HG02798 (cell line): ENCODE data around the gene SMIM12.
"Not testable (repeated sequence)": the region's sequence is repeated elsewhere in the genome, so short reads cannot be mapped to it uniquely, and the experiment has no call there.

Experiments used
- ATAC-seq: cut with Tn5 transposase; IDR thresholded peaks from one replicate; pipeline ENCODE4 v1.9.1; 2021; ENCODE audit warnings: mild to moderate bottlenecking; ENCODE audit not compliant: unreplicated experiment, poor library complexity

Gene SMIM12

DNA sequence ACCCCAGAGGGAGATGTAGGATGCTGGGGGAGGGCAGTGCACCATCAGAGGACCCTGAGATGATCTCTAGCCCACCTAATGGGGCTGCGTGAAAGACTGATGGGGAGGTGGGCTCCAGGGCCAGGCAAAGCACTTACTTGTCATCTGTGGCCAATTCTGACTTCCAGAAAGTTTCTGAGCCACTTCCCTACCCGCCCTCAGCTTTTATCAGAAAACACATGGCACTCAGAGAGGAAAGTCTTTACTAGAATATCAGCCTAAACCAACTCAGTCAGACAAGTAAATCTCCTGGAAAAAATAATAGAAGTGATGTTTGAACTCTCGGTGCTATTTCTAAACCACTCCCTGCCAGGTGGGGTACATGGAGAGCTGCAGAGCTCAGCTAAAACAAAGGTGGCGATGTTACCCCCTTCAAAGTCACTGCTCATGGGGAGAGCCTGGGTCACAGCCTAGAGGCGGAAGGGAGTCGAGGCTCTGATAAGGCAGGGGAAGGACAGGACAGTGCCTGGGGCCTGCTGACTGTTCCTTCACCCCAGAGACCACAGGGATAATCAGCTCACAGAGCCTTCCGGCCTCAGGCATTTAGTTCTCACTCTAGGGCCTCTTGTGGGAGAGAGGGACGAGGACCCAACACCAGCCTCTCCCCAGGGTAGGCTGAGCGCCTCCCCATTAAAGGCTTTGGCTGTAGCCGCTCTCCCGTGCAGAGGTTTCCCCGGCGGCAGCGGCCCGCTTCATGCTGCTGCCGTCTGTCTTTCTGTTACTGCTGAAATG lies 14.2 kb downstream of the SMIM12 start:
- ATAC-seq = no peak

DNA sequence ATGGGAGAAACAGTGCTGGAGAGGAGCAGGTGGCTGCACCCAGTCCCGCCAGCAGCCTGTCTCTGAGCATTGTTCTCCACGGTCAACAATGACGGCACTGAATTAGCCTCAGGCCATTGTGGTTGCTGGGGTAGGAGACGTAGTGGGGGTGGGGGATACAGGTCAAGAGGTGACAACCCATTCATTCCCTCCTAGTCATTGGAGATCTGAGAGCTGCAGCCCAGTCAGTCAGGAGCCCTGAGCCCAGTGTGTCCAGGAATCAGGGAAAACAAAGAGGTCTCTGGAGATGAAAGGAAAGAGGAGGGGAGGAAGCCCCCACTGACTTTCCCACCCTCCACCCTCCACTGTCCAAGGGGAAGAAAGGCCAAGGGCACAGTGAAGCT lies 15.3 kb downstream of the SMIM12 start:
- ATAC-seq = no peak

DNA sequence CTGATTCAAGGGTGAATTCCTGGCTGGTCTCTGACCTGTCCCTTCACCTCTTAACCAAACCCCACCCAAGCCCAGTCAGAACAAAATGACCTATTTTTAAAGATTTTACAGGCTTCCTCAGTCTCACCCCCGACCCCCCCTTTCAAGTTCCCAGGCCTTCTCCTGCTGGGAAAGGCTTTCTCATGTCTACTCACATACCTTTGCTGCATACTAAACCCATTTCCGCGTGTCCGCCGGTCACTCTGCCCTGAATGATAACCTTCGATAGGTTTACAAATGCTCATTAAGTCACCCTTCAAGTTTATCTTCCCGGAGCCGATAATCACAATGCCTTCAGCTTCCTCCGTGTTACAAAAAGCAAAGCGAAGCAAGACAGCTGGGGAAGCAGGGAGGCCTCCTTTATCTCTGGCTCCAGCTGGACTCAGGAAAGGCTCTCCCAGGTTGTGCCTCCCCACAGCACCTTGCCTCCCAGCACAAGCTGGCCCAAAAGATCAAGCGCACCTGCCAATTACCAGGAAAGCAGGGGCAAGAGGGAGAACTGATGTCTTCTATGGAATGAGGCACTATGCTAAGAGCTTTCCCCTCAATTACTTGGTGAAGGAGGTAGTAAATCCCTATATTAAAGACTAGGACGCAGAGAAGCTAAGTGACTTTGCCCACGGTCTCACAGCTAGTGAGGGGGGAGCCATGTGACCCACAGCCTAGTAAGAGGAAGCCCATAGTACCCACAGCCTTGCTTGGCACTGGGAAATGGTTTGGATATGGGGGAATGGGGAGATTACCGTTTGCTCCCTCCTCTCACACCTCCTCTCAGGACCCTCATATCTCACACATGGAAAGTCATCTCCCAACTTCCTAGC lies 15.9 kb downstream of the SMIM12 start:
- no peak for ATAC-seq

DNA sequence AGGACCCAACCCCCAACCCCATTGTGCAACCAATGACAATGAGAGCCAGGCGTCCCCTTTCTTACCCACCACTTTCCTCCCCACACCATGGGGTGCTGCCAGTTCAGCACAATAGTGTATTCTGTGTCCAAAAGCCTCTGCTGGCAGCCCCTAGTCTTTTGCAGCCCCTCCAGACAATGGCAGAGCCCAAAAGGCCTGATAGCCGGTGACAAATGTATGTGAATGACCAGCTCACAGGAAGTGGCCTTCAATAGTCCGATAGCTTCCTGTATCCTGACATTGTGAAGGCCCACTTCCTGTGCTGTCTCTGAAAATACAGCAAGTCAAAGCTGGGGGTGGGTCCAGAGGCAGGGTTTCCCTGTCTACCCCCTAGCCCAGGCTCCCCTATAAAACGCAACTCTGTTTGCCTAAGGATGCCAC lies 16.6 kb downstream of the SMIM12 start:
- ATAC-seq = no peak

DNA sequence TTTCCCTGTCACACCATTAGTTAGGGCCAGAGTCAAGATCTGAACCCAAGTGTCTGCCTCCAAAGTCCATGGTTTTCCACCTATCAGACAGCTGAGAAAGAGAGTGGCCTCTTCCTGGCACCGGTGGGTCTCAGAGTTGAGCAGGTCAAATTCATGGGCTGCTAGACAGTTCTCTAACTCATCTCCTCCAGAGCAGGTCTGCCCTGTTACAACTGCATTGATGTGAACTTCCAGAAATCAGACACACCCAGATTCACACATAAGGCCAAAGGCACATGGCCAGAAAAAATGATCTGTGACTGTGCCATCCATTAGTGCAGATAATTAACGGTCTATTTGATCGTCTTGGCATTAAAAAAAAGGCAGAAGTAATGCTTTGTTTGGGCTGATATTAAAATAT lies 17.5 kb downstream of the SMIM12 start:
- ATAC-seq = no peak

DNA sequence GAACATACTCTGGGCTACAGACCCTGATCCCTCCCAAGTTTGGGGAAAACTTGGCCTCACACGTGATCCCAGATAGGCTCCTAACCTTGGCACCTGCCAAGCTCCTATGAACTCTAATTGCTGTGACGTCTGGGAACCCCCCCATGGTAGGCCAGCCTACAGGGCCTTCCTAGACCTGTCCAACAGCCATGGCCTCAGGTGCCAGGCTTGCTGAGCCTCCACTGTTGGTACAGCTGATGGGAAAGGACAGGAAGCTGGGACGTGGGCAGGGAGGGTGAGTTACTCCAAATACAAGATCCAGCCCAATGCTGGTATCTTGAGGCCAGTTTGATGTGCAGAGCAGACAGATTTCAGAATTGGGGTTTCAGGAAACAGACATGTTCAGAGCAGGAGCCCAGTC lies 19.1 kb downstream of the SMIM12 start:
- ATAC-seq = no peak

DNA sequence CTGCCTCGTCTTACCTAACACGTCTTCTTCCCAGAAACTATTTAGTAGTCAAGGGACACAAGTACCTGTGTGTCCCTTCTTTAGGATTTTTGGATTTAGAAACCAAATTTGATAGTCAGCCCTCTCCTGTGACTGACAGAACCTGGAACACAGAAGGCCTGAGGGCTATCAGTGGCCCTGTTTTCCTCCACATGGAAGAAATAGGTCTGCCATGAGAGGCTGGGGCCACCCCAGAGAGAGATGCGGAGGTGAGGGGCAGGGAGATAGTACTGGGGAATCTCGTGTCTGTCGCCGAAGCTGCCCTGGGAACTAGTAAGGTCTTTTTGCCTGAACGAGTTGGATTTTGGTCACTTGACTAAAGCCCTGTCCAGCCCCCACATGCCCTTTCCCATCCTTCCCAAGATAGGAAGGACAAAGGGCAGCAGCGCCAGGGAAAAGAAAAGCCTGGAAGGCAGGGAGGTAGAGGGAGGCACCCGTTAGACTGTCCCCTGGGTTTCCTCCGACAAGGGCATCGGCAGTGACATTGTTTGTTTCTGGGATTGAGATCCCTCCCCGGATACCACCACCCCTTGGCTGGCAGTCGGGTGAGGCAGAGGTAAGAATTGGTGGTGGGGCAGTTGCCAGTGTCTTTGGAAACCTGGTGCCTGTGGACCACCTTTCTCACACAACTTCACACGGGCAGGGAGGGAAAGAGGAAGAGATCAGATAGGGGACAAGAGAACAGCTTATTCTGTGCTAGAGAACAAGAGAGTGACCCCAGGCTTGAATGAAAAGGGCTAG lies 19.8 kb downstream of the SMIM12 start:
- no peak for ATAC-seq

DNA sequence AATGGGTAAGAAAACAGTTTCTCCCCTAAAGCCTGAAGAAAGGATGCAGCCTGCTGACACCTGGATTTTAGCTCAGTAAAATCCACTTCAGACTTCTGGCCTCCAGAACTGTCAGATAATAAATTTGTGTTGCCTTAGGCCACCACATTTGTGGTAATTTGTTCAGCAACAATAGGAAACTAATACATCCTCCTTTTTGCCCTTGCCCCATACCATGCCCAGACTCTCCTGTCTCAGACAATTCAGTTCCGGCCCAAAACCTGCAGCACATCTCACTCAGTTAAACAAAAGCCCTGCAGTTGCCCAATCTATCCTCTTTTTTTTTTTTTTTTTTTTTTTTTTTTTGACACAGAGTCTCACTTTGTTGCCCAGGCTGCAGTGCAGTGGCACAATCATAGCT lies 25.8 kb downstream of the SMIM12 start:
- ATAC-seq = no peak

DNA sequence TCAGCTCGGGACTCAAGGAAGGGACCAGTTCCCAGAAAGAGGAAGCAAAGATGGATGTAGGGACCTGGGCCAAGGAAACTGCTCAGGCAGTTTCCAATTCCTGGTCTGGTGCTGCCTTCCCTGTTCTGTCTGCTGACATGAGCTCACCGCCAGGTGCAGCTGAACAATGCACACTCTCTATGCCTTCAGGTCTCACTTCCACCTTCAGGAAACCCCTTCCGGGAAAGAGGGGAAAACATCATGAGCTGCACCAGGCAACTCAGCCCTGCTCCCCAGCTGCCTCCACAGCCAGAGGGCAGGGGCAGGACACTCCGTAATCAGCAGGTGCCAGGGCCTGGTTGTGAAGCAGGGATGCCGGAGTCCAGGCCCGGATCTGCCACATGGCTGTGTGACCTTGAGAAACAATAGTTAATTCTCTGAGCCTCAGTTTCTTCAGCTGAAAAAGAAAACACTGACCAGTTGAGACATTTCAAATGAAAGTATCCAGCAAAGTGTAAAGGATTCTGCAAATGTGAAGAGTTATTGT lies 27.8 kb downstream of the SMIM12 start:
- ATAC-seq = no peak

DNA sequence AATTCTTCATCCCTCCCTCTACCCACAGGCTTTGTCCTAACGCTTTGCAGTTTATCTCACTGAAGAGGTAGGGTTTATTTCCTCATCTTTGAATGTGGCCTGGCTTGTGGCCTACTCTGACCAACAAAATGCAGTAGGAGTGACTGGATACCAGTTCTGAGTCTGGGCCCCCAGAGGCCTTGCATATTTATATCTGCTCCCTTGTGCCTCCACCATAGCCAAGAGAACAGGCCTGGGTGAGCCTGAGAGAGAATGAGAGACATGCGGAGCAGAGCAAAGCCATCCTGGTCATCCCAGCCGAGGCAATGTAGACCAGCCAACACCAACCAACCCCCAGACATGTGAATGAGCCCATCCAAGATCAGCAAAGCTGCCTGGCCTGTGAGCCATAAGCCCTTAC lies 30.3 kb downstream of the SMIM12 start:
- ATAC-seq = no peak

DNA sequence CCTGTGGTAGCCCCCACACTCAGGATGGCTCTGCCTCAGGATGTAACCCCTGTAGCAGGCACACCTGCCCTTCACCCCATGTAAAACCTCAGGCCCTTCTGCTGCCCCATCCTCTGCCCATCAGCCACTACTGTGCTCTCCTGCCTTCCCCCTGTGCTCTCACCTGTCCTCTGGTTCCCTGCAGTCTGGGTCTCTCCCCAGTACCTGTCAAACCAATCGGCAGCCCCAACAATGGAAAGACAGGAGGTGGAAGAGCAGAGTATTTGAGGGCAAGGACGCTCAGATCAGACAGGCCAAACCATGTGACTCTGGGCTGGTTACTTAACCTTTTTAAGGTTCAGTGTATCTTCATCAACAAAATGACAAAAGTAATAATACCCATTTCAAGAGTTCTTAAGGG lies 30.9 kb downstream of the SMIM12 start:
- no peak for ATAC-seq

DNA sequence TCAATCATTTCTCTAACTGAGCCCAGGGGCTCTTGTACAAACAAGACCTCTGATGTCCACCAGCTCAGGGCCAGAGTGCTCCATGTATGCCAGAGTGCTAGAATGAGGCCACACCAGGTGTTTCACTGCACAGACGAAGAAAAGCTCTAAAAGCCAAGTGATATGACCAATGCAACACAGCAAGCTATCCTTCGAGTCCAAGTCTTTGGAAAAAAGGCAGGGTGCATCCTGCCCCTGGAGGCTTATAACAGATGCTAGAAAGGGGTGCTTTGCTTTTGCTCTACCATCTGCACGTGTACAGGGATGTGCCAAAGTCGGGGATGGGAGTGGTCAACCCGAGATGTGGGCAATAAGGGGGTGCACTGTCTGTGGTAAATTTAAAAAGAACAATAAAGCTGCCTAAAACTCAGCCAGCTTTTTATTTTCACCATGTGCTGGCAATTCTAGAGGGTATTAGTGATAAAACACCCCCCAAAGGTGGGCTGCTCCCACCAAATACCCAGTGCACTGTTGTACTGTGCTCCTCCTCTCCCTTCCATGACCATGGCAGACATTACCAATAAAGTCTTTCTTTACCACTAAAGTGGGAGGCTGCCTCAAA lies 32.1 kb downstream of the SMIM12 start:
- no peak for ATAC-seq

DNA sequence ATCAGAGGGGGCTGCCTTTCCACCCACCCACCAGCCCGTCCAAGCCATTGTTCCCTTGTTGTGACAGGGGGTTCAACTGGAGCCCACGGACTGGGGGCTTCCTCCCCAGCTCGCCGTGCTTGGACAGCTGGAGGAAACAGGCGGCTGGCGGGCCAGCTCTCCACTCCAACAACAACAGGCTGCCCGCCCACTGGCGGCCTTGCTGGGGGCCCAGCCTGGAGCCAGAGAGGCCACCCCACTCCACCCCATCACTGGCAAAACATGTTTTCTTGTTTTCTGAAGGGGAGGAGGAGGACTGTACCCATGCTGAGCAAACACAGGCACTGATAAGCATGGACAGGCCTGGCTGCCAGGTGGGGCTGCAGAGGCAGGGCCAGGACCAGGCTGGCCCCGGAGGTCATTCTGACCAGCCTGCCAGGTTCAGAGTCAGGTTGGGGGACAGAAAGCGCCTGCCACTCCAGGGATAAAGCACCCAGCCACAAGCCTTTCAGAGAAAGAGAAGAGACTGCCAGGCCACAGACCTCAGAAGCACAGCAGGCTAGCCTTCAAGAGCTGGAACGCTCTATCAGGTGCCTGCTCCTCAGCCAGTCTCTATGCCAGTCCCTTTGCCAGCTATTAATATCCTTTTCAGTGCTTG lies 34.0 kb downstream of the SMIM12 start:
- no peak for ATAC-seq

DNA sequence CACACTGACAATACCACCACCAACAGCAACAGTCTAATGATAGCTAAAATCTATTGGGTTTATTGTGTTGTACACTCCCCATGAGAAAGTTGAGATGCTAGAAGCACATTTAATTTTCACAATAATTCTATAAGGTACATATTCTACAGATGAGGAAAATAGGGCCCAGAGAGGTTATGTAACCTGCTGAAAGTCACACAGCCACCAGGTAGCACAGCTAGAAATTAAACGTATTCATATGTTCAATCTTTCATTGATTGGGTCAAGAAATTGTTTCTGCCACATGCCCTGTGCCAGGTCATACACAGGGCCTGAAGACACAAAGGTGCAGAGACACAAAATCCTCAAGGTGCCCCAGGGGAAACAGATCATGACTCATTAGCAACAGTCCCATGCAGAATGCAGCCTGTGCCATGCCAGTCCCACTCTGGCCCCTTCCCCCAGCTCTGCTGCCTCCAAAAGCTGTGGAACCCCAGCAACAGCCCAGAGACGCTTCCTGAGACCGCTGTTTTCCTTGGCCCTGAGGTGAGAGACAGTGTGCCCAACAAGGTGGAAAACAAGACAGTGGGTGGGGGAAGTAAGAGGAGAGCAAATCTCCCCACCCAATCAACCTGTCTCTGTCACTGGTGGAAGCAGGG lies 34.6 kb downstream of the SMIM12 start:
- ATAC-seq = no peak

DNA sequence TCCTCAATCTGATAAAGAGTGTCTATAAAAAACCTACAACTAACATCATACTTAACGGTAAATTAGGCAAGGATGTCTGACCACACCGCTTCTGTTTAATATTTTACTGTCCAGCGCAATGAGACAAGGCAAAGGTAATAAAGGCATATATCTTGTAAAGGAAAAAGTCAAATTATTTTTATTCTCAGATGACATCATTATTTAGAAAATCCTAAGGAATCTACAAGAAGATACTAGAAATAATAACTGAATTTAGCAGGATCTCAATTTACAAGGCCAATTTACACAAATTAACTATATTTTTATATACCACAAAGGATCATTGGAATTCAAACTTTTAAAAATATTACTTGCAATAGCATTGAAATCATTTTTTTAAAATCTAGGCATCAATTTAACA lies 37.3 kb downstream of the SMIM12 start:
- ATAC-seq = no peak

DNA sequence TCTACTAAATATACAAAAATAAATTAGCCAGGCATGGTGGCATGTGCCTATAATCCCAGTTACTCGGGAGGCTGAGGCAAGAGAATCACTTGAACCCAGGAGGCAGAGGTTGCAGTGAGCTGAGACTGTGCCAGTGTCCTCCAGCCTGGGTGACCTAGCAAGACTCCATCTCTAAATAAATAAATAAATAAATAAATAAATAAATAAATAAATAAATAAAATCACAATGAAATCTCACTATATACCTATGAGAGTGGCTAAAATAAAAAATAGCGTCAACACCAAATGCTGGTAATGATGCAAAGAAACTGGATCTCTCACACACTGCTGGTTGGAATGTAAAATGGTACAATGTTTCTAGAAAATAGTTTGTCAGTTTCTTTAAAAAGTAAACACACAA lies 40.7 kb downstream of the SMIM12 start:
- ATAC-seq = not testable (repeated sequence)

DNA sequence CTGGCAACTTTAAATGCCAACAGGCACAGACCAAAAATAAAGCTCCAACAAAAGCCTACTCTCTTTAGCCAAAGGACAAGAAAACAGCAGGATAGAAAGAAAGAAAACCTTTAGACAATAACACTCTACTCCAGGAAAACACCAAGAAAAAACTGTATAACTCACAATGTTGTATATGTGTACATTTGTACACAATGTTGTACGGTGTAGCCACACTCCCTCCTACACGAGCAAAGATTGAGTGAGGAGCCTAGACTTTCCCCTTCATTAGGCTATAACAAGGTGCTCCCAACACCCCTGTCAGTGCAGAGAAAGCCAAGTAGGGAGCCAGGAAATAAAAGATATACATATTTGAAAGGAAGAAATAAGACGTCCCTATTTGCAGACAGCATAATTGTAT lies 42.8 kb downstream of the SMIM12 start:
- no peak for ATAC-seq

DNA sequence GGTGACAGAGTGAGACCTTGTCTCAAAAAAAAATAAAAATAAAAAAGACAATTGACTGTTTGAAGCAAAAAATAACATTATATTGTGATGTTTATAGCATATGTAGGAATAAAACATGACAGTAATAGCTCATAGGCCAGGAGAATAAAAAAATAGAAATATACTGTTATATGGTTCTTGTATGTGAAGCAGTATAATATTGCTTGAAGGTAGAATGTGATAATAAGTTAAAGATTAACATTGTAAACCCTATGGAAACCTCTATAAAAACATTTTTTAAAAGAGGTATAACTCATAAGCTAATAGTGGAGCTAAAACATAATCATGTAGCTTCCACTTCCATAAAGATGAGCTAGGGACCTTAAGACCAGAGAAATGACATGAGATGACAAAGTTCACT lies 43.2 kb downstream of the SMIM12 start:
- ATAC-seq = no peak

DNA sequence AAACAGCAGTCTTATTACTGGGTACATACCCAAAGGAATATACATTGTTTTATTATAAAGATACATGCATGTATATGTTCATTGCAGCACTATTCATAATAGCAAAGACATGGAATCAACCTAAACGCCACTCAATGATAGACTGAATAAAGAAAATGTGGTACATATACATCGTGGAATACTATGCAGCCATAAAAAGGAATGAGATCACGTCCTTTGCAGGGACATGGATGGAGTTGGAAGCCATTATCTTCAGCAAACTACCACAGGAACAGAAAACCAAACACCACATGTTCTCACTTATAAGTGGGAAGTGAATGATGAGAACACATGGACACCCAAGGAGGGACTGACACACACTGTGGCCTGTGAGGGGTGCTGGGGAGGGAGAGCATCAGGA lies 48.8 kb downstream of the SMIM12 start:
- ATAC-seq = not testable (repeated sequence)
